ENCODE data around the gene PEX11G.
A peak's percentile ranks its signal among the peaks of the same experiment; 100 is the strongest.
"Not testable (repeated sequence)": the region's sequence is repeated elsewhere in the genome, so short reads cannot be mapped to it uniquely, and the experiment has no call there.

Gene PEX11G

DNA sequence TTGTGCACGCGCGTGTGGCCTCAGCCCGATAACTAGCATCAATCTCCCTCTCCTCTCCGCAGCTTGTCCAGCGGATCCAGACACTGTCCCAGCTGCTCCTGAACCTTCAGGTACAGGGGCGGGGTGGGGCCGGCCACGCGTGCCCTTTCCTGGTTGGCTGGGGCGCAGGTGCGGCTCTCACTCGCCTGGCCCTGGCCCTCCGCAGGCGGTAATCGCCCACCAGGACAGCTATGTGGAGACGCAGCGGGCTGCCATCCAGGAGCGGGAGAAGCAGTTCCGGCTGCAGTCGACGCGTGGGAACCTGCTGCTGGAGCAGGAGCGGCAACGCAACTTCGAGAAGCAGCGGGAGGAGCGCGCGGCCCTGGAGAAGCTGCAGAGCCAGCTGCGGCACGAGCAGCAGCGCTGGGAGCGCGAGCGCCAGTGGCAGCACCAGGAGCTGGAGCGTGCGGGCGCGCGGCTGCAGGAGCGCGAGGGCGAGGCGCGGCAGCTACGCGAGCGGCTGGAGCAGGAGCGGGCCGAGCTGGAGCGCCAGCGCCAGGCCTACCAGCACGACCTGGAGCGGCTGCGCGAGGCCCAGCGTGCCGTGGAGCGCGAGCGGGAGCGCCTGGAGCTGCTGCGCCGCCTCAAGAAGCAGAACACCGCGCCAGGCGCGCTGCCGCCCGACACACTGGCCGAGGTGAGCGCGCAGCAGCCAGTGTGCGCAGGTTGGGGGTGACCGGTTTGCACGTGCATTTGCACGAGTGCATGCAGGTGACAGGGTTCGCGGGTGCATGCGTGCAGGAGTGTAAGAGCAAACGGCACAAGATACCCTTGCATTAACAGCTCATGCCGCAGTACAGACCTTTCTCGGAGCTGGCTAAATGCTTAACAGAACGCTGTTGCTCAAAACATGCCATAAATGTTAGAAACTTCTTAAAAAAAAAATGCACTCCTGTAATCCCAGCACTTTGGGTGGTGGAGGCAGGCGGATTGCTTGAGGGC lies 21.5 kb downstream of the PEX11G start:
- no peak for DNase-seq (ENCODE audit: low read depth in 3 of 3)

DNA sequence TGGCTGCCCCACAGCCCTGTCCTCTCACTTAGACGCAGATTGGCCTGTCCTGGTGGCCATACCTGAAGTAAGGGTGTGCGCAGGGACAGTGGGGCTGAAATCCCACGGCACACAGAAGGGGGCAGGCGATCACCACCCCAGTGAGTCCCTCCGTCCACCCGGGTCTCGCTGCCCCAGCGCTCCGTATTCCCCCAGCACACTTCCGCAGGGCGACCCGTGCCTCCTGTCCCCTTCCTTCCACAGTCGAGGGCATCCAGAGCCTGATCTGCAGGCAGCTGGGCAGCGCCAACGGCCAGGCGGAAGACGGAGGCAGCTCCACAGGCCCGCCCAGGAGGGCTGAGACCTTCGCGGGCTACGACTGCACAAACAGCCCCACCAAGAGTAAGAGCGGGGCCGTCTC lies 25.3 kb downstream of the PEX11G start:
- no peak for DNase-seq (ENCODE audit: low read depth in 3 of 3)

DNA sequence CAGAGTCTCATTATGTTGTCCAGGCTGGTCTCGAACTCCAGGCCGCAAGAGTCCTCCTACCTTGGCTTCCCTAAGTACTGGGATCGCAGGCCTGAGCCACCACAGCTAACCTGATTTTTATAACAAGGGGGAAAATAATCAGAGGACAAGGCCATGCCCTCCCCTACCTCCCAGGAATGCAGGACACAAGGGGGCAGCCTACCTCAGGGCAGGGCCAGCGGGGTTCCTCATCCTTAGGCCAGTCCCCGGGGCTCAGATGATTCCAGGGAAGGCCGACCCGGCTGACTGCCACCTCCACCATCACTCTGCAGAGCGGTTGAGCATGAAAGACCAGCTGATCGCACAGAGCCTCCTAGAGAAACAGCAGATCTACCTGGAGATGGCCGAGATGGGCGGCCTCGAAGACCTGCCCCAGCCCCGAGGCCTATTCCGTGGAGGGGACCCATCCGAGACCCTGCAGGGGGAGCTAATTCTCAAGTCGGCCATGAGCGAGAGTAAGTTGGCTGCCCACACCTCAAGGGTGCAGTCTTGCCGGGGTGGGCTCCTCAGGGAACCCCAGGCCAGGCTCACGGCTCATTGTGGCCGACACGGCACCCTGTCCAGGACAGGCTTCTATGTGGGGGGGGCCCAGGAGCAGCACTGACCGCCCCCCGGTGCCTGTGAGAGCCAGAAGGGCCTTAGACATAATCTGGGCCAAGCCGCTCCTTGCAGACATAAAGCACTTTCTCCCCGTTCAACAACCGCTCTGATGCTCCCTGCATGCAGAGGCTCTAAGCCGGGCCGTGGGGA lies 26.8 kb downstream of the PEX11G start:
- DNase-seq (ENCODE audit: low read depth in 3 of 3), result no peak

DNA sequence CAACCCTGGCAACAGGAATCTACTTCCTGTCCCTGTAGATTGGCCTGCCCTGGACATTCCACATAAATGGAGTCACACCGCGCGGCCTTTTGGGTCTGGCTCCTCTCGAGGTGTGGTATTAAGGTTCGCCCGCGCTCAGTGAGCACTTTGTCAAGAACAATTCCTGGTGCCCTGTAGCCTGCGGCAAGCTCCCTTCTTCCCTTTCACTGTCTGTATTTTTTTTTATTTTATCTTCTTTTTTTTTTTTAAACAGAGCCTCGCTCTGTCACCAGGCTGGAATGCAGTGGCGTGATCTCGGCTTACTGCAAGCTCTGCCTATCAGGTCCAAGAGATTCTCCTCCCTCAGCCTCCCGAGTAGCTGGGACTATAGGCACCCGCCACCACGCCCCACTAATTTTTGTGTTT lies 28.3 kb downstream of the PEX11G start:
- DNase-seq (ENCODE audit: low read depth in 3 of 3), result no peak

- no peak for DNase-seq (ENCODE audit: low read depth in 3 of 3)
Measured at GRCh38 chr19:7459773-7460172, 29.1 kb downstream of the PEX11G start.

GRCh38 chr19:7458675-7459074 lies 30.2 kb downstream of the PEX11G start:
- DNase-seq (ENCODE audit: low read depth in 3 of 3), result no peak

- peak in 1 of 3 experiments; percentile 8 for DNase-seq (ENCODE audit: low read depth in 3 of 3)
Measured at GRCh38 chr19:7456964-7457541, 31.8 kb downstream of the PEX11G start.

DNA sequence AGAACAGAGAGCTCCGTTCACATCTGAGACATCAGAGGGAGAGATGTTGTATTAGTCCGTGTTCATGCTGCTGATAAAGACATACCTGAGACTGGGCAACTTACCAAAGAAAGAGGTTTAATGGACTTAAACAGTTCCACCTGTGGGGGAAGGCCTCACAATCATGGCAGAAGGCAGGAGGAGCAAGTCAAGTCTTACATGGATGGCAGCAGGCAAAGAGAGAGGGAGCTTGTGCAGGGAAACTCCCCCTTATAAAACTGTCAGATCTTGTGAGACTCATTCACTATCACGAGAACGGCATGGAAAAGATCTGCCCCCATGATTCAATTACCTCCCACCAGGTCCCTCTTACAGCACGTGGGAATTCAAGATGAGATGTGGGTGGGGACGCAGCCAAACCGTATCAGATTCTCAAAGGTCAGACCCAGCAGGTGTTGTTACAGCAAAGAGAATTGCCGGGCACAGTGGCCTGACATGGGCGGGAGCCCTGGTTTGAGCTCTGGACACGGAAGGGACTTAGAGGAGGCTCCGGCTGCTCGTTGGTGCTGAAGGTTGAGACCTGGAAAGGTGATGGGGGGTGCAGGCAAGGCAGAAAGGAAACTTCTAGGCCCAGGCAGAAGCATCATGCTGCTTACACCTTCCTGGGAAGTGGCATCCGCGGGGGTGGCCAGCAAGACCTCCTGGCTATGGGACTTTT lies 33.1 kb downstream of the PEX11G start:
- DNase-seq (ENCODE audit: low read depth in 3 of 3), result no peak

DNA sequence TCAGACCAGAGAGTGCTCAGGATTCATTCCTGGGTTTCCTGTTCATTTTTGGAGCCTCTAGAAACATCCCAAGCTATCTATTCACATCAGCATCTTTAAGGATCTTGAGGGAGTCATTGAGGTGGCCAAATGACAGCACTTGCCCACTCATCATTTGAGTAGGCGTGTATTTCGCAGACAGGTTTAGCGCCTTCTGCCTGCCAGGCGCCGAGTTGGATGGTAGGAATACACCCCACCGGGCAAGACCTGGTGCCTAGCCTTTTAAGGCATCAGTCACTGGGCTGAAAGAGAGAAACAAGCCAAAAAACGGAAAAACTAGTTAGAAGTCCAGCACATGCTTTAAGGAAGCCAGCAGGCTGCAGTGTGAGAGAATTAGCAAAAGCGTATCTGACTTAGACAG lies 33.8 kb downstream of the PEX11G start:
- no peak for DNase-seq (ENCODE audit: low read depth in 3 of 3)

DNA sequence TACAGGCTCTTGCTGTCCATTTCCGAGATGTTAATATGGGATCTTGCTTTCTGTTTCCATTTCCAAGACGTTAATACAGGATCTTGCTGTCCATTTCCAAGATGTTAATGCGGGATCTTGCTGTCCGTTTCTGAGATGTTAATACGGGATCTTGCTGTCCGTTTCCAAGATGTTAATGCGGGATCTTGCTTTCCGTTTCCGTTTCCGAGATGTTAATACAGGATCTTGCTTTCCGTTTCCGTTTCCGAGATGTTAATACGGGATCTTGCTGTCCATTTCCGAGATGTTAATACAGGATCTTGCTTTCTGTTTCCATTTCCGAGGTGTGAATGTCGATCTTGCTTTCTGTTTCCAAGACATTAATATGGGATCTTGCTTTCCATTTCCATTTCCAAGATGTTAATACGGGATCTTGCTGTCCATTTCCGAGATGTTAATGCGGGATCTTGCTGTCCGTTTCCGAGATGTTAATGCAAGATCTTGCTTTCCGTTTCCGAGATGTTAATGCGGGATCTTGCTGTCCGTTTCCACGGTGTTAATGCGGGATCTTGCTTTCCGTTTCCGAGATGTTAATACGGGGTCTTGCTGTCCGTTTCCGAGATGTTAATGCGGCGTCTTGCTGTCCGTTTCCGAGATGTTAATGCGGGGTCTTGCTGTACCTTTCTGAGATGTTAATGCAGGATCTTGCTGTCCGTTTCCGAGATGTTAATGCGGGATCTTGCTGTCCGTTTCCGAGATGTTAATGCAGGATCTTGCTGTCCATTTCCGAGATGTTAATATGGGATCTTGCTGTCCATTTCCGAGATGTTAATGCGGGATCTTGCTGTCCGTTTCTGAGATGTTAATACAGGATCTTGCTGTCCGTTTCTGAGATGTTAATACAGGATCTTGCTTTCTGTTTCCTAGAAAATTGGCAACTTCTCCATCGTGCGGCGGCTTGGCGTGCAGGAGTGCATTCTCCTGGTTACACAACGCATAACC lies 38.3 kb downstream of the PEX11G start:
- no peak for DNase-seq (ENCODE audit: low read depth in 3 of 3)

GRCh38 chr19:7449391-7450070 lies 39.3 kb downstream of the PEX11G start:
- not testable (repeated sequence) for DNase-seq (ENCODE audit: low read depth in 3 of 3)

GRCh38 chr19:7447648-7448047 lies 41.2 kb downstream of the PEX11G start:
- DNase-seq (ENCODE audit: low read depth in 3 of 3), result no peak

DNA sequence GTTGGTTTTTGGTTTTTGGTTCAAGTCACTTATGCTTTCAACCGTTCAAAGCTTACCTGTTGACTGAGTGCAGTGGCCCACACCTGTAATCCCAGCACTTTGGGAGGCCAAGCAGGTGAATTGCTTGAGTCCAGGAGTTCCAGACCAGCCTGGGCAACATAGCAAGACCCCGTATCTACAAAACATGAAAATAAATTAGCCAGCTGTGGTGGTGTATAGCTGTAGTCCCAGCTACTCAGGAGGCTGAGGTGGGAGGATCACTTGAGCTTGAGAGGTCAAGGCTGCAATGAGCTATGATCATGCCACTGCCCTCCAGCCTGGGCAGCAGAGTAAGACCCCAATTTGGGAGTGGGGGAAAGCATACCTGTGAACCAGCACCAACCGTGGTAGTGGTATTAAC lies 43.7 kb downstream of the PEX11G start:
- no peak for DNase-seq (ENCODE audit: low read depth in 3 of 3)

DNA sequence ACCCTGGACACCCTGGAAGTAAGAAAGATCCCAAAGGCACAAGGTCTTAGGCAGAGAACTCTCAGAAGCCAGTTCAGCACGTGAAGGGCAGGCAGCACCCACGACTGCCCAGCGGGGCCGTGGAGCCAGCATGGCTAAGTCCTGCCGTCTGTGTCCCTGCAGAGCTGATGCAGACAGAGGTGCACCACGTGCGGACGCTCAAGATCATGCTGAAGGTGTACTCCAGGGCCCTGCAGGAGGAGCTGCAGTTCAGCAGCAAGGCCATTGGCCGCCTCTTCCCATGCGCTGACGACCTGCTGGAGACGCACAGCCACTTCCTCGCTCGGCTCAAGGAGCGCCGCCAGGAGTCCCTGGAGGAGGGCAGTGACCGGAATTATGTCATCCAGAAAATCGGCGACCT lies 44.8 kb downstream of the PEX11G start:
- no peak for DNase-seq (ENCODE audit: low read depth in 3 of 3)

GRCh38 chr19:7442423-7442822 lies 46.4 kb downstream of the PEX11G start:
- DNase-seq (ENCODE audit: low read depth in 3 of 3), result no peak

DNA sequence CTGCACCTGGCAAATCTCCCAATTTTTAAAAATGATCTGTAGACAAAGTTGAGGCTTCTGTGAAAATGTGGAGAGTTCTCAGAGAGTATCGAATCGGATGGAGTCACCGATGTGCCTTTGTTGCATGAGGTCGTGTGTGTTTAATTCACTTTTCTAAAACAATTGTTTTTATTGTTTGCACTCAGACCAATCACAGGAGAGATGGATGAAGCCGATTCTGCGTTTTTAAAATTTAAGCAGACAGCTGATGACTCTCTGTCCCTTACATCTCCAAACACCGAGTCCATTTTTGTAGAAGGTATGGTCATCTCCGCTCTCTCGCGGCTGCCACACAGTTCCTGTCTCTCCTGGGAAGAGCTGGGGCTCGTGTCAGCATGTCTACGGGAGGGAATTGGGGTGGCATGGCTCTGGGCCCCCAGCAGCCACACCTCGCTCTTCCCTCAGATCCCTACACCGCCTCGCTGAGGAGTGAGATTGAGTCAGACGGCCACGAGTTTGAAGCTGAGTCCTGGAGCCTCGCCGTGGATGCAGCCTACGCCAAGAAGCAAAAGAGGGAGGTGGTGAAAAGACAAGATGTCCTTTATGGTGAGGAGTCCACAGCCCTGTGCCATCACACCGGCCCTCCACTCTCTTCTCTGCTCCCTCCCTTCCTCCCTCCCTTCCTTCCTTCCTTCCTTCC lies 47.2 kb downstream of the PEX11G start:
- no peak for DNase-seq (ENCODE audit: low read depth in 3 of 3)

DNA sequence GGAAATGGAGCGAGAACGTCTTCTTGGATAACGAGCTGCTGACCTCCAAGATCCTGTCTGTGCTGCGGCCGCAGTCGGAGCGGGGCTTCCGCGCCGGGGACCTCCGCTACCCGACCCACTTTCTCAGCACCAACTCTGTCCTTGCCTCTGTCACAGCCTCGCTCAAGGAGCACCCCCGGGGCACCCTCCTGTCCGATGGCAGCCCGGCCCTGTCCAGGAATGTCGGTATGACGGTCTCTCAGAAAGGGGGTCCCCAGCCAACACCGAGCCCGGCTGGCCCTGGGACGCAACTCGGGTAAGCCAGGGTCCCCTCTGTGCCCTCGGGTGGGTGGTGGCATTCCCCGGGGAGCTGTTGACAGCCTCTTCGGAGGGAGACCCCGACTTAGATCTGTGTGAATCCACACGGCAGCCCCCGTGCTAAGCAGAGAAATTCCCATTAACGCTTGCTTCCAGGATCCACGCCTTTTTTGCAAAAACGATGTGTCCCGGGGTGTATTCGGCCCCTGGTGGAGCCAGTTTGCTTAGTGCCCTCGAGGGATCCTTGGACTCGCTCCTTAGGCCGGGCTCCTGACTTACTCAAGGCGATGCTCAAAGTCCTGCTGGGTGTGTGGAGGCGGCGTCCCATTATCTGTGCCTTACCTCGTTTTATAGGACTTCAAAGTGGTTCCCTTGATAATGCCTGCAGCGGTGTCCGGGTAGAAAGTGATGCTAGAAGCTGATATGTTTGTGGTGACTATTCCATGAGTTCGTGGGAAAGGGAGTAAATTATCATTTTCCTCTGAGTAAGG lies 48.5 kb downstream of the PEX11G start:
- no peak for DNase-seq (ENCODE audit: low read depth in 3 of 3)

DNA sequence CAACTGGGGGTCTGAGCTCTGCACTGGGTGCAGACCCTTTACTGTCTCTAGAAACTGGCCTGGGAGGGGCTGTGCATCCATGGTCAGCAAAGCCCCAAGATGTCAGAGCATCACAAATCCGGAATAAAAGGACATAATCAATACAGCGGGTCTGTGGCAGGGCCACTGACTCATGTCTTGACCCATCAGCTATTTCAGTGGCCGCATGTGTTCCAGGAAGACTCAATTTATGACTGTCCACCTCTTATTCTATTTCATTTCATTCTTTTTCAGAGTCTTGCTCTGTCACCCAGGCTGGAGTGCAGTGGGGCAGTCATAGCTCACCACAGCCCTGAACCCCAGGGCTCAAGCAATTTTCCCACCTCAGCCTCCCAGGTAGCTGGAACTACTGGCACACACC lies 53.2 kb downstream of the PEX11G start:
- no peak for DNase-seq (ENCODE audit: low read depth in 3 of 3)

- no peak for DNase-seq (ENCODE audit: low read depth in 3 of 3)
Measured at GRCh38 chr19:7434391-7434790, 54.4 kb downstream of the PEX11G start.

Measured in stimulated activated CD4-positive, alpha-beta T cell treated with anti-CD3 and anti-CD28 coated beads, TNF-alpha, amount 100 ng/mL, for 24 hours (primary cell).